GM12892 (cell line): ENCODE results near the gene CYB5R2.

Experiments
- POLR2A ChIP-seq: IDR thresholded peaks from 2 replicates; pipeline ENCODE4 v1.6.1; 2011; ENCODE audit warnings: low read depth, low read length, control low read depth
- POLR2AphosphoS5 ChIP-seq: IDR thresholded peaks from 2 replicates; pipeline ENCODE4 v1.6.1; 2011; ENCODE audit warnings: low read depth, low read length, control low read depth
- TAF1 ChIP-seq: IDR thresholded peaks from 2 replicates; pipeline ENCODE4 v1.6.1; 2011; ENCODE audit warnings: low read depth, mild to moderate bottlenecking, control low read depth, low read length, borderline replicate concordance

DNA sequence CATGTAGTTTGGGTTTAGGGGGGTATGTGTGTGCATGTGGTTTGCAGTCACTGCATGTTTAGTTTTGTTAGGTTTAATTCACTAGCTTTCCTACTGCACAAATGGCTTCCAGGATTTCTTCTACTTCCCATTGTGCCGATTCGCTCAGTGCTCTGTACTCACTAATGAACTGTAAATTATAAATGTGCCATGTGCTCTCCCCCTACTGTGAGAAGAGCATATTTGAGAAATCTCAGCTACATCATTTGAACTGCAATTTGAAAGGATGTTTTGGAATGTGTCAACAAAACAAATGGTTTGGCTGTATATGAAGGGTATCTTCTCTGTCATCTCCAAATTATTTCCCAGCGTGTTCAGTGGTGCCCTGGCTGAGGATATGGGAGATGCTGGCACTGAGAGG lies 28.1 kb downstream of the CYB5R2 start:
- TF ChIP-seq POLR2A = no peak
- TF ChIP-seq POLR2AphosphoS5 = no peak
- TF ChIP-seq TAF1 = no peak
